Activated T-cell treated with anti-CD3 and anti-CD28 coated beads for 1 hour (primary cell): ENCODE data around the gene ARPP21.
"Not testable (repeated sequence)": the region's sequence is repeated elsewhere in the genome, so short reads cannot be mapped to it uniquely, and the experiment has no call there.

ENCODE experiments used
- DNase-seq: peaks from one replicate; pipeline ENCODE4 v3.0.0-alpha.2; 2020; ENCODE audit warnings: low read depth

ARPP21 gene

GRCh38 chr3:35782355-35782754 lies 143.0 kb downstream of the ARPP21 start:
- DNase-seq, result no peak

DNA sequence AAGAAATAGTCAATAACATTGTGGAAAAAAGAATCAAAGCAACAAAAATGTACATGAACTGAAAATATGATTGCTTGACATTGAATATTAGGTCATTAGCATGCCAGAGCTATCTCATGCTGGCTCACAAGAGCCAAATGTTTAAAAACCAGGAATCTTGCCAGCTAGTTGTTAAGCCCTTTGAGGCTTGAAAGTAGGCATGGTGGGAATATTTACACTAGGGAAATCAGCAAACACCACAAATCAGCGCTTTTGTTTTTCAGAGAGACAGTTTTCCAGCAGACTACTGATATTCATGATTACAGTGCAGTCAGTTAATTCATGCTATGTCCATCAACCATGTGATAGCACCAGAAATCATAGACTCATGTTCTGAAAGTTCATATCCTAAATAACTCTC lies 144.8 kb downstream of the ARPP21 start:
- no peak for DNase-seq

- DNase-seq, result no peak
Measured at GRCh38 chr3:35785234-35785888, 146.0 kb downstream of the ARPP21 start.

GRCh38 chr3:35787936-35788335 lies 148.6 kb downstream of the ARPP21 start:
- no peak for DNase-seq

- DNase-seq, result no peak
Measured at GRCh38 chr3:35789042-35789831, 149.9 kb downstream of the ARPP21 start.

DNA sequence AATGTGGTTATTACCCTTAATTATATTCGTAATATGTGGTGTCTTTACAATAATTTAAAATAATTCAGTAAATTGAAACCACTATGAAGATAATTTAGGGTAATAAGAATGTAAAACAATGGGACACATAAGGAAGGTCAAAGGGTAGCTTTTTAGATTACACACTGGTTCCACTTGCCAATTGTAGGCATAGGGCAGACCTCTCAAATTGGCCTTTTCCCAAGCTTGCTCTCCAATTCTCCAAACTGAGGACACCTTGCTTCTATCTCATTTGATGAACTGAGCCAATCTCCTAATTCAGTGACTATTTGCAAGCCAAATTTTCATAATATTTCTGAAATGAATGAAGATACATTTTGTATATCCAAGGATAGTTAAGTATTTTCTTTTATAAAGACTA lies 151.4 kb downstream of the ARPP21 start:
- no peak for DNase-seq

GRCh38 chr3:35793667-35794066 lies 154.3 kb downstream of the ARPP21 start:
- DNase-seq, result no peak

- no peak for DNase-seq
Measured at GRCh38 chr3:35800960-35801459, 161.7 kb downstream of the ARPP21 start.

DNA sequence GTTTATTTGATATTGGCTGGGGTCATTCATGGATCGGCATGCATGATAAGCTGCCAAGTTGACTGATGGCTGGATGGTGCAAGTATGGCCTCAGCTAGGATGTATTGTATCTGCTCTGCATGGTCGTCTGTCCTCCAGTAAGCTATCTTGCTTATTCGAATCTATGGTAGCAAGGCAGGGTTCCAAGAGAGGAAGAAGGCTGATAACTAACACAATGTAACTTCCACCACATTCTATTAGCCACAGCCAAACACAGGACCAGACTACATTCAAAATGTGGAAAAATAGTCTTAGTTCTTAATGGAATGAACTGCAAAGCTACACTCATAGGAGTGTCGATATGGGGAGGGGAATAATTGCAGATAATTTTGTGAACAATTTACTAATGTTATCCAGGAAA lies 175.2 kb downstream of the ARPP21 start:
- DNase-seq, result no peak

GRCh38 chr3:35815796-35816195 lies 176.5 kb downstream of the ARPP21 start:
- not testable (repeated sequence) for DNase-seq

DNA sequence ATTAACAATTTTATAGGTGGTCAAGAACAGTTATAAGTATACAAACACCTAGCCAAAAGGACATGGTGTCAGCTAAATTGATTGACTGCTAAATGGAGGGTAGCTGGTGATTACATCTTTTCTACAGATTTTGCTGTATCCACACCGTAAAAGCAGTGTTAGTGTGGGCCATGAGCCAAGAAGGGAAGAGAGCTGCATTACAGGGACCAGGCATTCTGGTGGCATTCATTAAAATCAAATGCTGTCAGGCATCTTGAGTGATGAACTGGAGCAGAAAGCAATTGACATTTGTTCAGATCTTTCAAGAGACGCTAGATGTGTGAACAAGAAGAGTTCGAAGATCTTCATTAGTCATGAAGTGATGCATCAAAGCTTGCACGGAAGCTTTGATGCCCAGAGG lies 177.9 kb downstream of the ARPP21 start:
- no peak for DNase-seq

GRCh38 chr3:35832140-35832571 lies 192.8 kb downstream of the ARPP21 start:
- no peak for DNase-seq
